ENCODE results near the gene NQO2. TPM values are rescaled to one million over a fixed set of nuclear protein-coding genes. Genes with fewer than 3 reads are reported as not detected.
A peak's percentile ranks its signal among the peaks of the same experiment; 100 is the strongest.

The NQO2 gene
- total RNA-seq, 3 donors from 2014 or later (not counting 1 experiment from before 2014, with no cell fraction given), result 13.1 to 21.7 (median 16.2) TPM

DNA sequence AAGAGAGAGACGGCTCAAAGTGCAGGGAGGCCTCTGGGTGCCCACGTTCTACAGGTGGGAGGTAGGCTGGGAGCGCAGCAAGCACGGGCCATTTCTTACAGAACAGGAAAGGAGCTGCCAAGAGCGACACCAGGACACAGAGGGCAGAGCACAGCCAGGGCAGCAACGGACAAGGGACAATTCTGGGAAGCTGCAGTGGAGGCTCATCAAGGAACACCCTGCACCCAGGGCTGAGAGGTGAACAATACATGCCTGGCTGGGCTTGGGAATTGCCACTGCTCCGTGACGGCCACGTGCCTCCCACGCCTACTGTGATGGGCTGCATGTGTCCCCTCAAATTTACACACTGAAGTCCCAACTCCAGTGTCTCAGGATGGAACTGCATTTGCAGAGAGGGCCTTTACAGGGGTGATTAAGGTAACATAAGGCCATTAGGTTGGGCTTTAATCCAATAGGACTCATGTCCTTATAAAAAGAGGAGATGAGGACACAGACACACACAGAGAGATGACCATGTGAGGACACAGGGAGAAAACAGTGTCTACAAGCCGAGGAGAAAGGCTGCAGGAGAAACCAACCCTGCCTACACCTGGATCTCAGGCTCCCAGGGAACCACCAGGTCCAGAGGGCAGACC lies 41.9 kb upstream of the NQO2 start:
- H3K9me3 Mint-ChIP-seq, result no peaks in the 10 kb centered on the region
- no peak for TF ChIP-seq CTCF (IDR thresholded peaks at IDR 0.05)

GRCh38 chr6:2958331-2958711 lies 41.4 kb upstream of the NQO2 start:
- Histone ChIP-seq H3K27me3 (ENCODE audit: control insufficient read depth, insufficient read depth, low read length) (no peaks in the 10 kb centered on the region), H3K27ac (ENCODE audit: low read length) (no peak overlapping the region), H3K4me3 (ENCODE audit: low read length) (no peak overlapping the region), H3K9me3 (ENCODE audit: control insufficient read depth, insufficient read depth, low read length) (no peaks in the 10 kb centered on the region), H3K36me3 (ENCODE audit: control insufficient read depth, insufficient read depth, low read length) (peaks cover 16% of the 10 kb centered on the region), H3K4me1 (ENCODE audit: control insufficient read depth, insufficient read depth, low read length) (peaks cover 13% of the 10 kb centered on the region)
- WGBS (ENCODE audit: insufficient coverage), result 38% methylated on average over 18 of the region's 18 CpGs
- Mint-ChIP-seq H3K9me3 (no peaks in the 10 kb centered on the region), H3K4me1 (peaks cover 26 to 33% of the 10 kb centered on the region in 2 donors), H3K4me3 (no peak overlapping the region), H3K36me3 (no peaks in the 10 kb centered on the region), H3K27me3 (ENCODE audit: low read depth in 2 of 2) (no peaks in the 10 kb centered on the region), H3K27ac (peak overlapping the region; percentile 48 to 60)
- no peak for TF ChIP-seq CTCF (IDR thresholded peaks at IDR 0.05)
- DNase-seq (peak in 1 of 2 donors; percentile 36), ATAC-seq (peak; percentile 38 to 73 (median 51))
- intact Hi-C loops (cut with micrococcal nuclease), result no loop called here

More for the DNA sequence above, 41.9 kb upstream of the NQO2 start:
- 90% methylated on average over 11 of the region's 11 CpGs for WGBS (ENCODE audit: insufficient coverage)
- no peak overlapping the region for H3K4me3 Mint-ChIP-seq
- H3K36me3 Mint-ChIP-seq, result no peaks in the 10 kb centered on the region
- no peak overlapping the region for H3K27ac ChIP-seq (ENCODE audit: low read length)
- peak in 1 of 3 donors; percentile 10 for ATAC-seq
- H3K27ac Mint-ChIP-seq, result peak overlapping the region; percentile 48 to 60
- DNase-seq, result no peak
- intact Hi-C loops (cut with micrococcal nuclease), result no loop called here
- no peaks in the 10 kb centered on the region for H3K27me3 ChIP-seq (ENCODE audit: control insufficient read depth, insufficient read depth, low read length)
- peaks cover 25 to 33% of the 10 kb centered on the region in 2 donors for H3K4me1 Mint-ChIP-seq
- peaks cover 16% of the 10 kb centered on the region for H3K36me3 ChIP-seq (ENCODE audit: control insufficient read depth, insufficient read depth, low read length)
- no peak overlapping the region for H3K4me3 ChIP-seq (ENCODE audit: low read length)
- no peaks in the 10 kb centered on the region for H3K27me3 Mint-ChIP-seq (ENCODE audit: low read depth in 2 of 2)
- H3K9me3 ChIP-seq (ENCODE audit: control insufficient read depth, insufficient read depth, low read length), result no peaks in the 10 kb centered on the region
- peaks cover 13% of the 10 kb centered on the region for H3K4me1 ChIP-seq (ENCODE audit: control insufficient read depth, insufficient read depth, low read length)

GRCh38 chr6:2958776-2959175 lies 40.9 kb upstream of the NQO2 start:
- Histone ChIP-seq H3K27me3 (ENCODE audit: control insufficient read depth, insufficient read depth, low read length) (no peaks in the 10 kb centered on the region), H3K36me3 (ENCODE audit: control insufficient read depth, insufficient read depth, low read length) (peaks cover 16% of the 10 kb centered on the region), H3K4me3 (ENCODE audit: low read length) (no peak overlapping the region), H3K9me3 (ENCODE audit: control insufficient read depth, insufficient read depth, low read length) (no peaks in the 10 kb centered on the region), H3K27ac (ENCODE audit: low read length) (no peak overlapping the region), H3K4me1 (ENCODE audit: control insufficient read depth, insufficient read depth, low read length) (peaks cover 13% of the 10 kb centered on the region)
- Mint-ChIP-seq H3K9me3 (no peaks in the 10 kb centered on the region), H3K36me3 (no peaks in the 10 kb centered on the region), H3K27me3 (ENCODE audit: low read depth in 2 of 2) (no peaks in the 10 kb centered on the region), H3K4me1 (peaks cover 29 to 38% of the 10 kb centered on the region in 2 donors), H3K4me3 (no peak overlapping the region), H3K27ac (peak overlapping the region; percentile 48 to 60)
- intact Hi-C loops (cut with micrococcal nuclease), result no loop called here
- DNase-seq, result no peak
- no peak for ATAC-seq
- TF ChIP-seq CTCF (IDR thresholded peaks at IDR 0.05), result no peak
- WGBS (ENCODE audit: insufficient coverage), result 91% methylated on average over 9 of the region's 9 CpGs
